Osteoblast (primary cell): Measurements from ENCODE around the gene MGMT. TPM values are rescaled to one million over a fixed set of nuclear protein-coding genes. Genes with fewer than 3 reads are reported as not detected.

Experiments
- DNase-seq: peaks from one replicate; pipeline ENCODE4 v3.0.0; 2011; ENCODE audit warnings: low spot score, mixed read lengths; ENCODE audit not compliant: insufficient read length; ENCODE audit errors: missing footprints
- H2AFZ ChIP-seq: 2 replicates; pipeline ENCODE4 v1.6.0; 2011; ENCODE audit warnings: mild to moderate bottlenecking, low read length
- H3K27ac ChIP-seq: 2 replicates; pipeline ENCODE4 v1.5.1; 2011; ENCODE audit warnings: mild to moderate bottlenecking, low read depth, low read length, moderate library complexity
- H3K27me3 ChIP-seq: 2 replicates; pipeline ENCODE4 v1.6.0; 2012; ENCODE audit warnings: mild to moderate bottlenecking, control low read depth, inconsistent platforms, low read length, moderate library complexity; ENCODE audit not compliant: insufficient read depth
- H3K36me3 ChIP-seq: 2 replicates; pipeline ENCODE4 v1.5.1; 2011; ENCODE audit warnings: mild to moderate bottlenecking, low read length, control low read depth, moderate library complexity; ENCODE audit not compliant: insufficient read depth
- H3K4me1 ChIP-seq: 2 replicates; pipeline ENCODE4 v1.5.1; 2011; ENCODE audit warnings: mild to moderate bottlenecking, low read length, control low read depth, moderate library complexity; ENCODE audit not compliant: insufficient read depth
- H3K4me2 ChIP-seq: 2 replicates; pipeline ENCODE4 v1.6.0; 2011; ENCODE audit warnings: mild to moderate bottlenecking, low read length; ENCODE audit not compliant: insufficient read depth
- H3K4me3 ChIP-seq: fragments of 200-600 bp; sonication (generic); 3 replicates; pipeline ENCODE4 v1.5.1; 2012; ENCODE audit warnings: mild to moderate bottlenecking, low read length, inconsistent platforms; ENCODE audit not compliant: insufficient read depth
- H3K79me2 ChIP-seq: 2 replicates; pipeline ENCODE4 v1.6.0; 2012; ENCODE audit warnings: mild to moderate bottlenecking, low read length, control low read depth, inconsistent platforms; ENCODE audit not compliant: insufficient read depth
- H3K9me3 ChIP-seq: 2 replicates; pipeline ENCODE4 v1.5.1; 2011; ENCODE audit warnings: low read depth, low read length, control low read depth
- H4K20me1 ChIP-seq: 2 replicates; pipeline ENCODE4 v1.6.0; 2012; ENCODE audit warnings: mild to moderate bottlenecking, low read length, control low read depth; ENCODE audit not compliant: insufficient read depth
- CTCF ChIP-seq: IDR thresholded peaks from 2 replicates; pipeline ENCODE4 v1.5.1; 2011; ENCODE audit warnings: mild to moderate bottlenecking, low read depth, low read length, moderate library complexity; ENCODE audit errors: extremely low read depth
- total RNA-seq: library from RNA; depleted of rRNA; stranded (reverse); fragments of >200 nt; gene quantifications from 2 replicates; pipeline ENCODE4 v1.2.3, GENCODE V29; 2012

MGMT gene
- total RNA-seq, 1 donor = 21.0 TPM

GRCh38 chr10:129680661-129681344, 213.8 kb downstream of the MGMT start:
- H3K27ac ChIP-seq = no peak overlapping the region
- TF ChIP-seq CTCF = no peak
- no peaks in the 10 kb centered on the region for H3K9me3 ChIP-seq
- no peaks in the 10 kb centered on the region for H3K27me3 ChIP-seq
- H3K4me3 ChIP-seq = no peak overlapping the region
- H3K4me1 ChIP-seq = no peaks in the 10 kb centered on the region
- no peak overlapping the region for H3K4me2 ChIP-seq
- no peaks in the 10 kb centered on the region for H3K36me3 ChIP-seq
- H3K79me2 ChIP-seq = no peaks in the 10 kb centered on the region
- DNase-seq = no peak
- no peaks in the 10 kb centered on the region for H4K20me1 ChIP-seq
- no peak overlapping the region for H2AFZ ChIP-seq

GRCh38 chr10:129681856-129682255, 214.8 kb downstream of the MGMT start:
- H3K36me3 ChIP-seq = no peaks in the 10 kb centered on the region
- H3K4me1 ChIP-seq = no peaks in the 10 kb centered on the region
- no peaks in the 10 kb centered on the region for H4K20me1 ChIP-seq
- H2AFZ ChIP-seq = no peak overlapping the region
- no peak overlapping the region for H3K4me2 ChIP-seq
- no peak for TF ChIP-seq CTCF
- no peaks in the 10 kb centered on the region for H3K9me3 ChIP-seq
- DNase-seq = no peak
- H3K27ac ChIP-seq = no peak overlapping the region
- no peak overlapping the region for H3K4me3 ChIP-seq
- no peaks in the 10 kb centered on the region for H3K79me2 ChIP-seq
- no peaks in the 10 kb centered on the region for H3K27me3 ChIP-seq

- no peak for TF ChIP-seq CTCF
- Histone ChIP-seq H3K27ac (no peak overlapping the region), H3K27me3 (no peaks in the 10 kb centered on the region), H3K36me3 (no peaks in the 10 kb centered on the region), H3K4me3 (no peak overlapping the region), H3K4me2 (no peak overlapping the region), H3K4me1 (no peaks in the 10 kb centered on the region), H3K9me3 (no peaks in the 10 kb centered on the region), H3K79me2 (no peaks in the 10 kb centered on the region), H4K20me1 (no peaks in the 10 kb centered on the region), H2AFZ (no peak overlapping the region)
- DNase-seq = no peak
Observed at GRCh38 chr10:129683519-129683918, 216.5 kb downstream of the MGMT start.

GRCh38 chr10:129683920-129684319, 216.9 kb downstream of the MGMT start:
- Histone ChIP-seq H3K4me2 (no peak overlapping the region), H3K4me3 (no peak overlapping the region), H3K36me3 (no peaks in the 10 kb centered on the region), H3K9me3 (no peaks in the 10 kb centered on the region), H3K4me1 (no peaks in the 10 kb centered on the region), H3K79me2 (no peaks in the 10 kb centered on the region), H3K27me3 (no peaks in the 10 kb centered on the region), H3K27ac (no peak overlapping the region), H2AFZ (no peak overlapping the region), H4K20me1 (no peaks in the 10 kb centered on the region)
- no peak for TF ChIP-seq CTCF
- no peak for DNase-seq
